ENCODE results near the gene REPS2. TPM values are rescaled to one million over a fixed set of nuclear protein-coding genes. Genes with fewer than 3 reads are reported as not detected.
A peak's percentile ranks its signal among the peaks of the same experiment; 100 is the strongest.

The REPS2 gene
- total RNA-seq, 4 donors from 2014 or later: 18.2 to 68.4 (median 20.2) TPM

DNA sequence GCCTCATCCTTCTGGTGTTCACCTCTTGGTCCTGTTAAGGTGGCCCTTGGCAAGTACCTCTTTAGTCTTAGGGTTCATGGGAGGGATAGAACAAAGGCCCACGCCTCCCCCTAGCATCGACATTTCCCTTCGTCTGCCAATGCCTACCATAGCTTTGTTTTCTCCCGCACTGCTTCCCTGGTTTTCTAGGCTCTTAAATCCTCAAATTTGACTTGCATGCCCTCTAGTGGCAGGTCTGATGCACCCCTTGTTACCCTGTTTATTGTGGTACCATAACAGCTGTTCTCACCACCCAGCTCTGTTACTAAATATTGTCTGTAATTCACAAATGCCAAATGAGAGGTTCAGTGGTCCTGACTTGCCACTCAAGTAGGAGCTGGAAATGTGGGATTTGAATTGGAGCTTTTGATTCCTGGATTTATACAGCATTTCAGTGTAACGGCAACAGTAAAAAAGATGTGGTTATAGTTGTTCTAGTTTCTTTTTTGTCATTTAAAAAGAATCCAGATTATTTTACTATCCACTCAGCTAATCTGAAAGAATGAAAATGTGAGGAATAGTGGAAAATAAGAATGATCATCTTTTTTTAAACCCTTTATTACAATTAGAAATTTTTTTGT is 100.1 kb downstream of the REPS2 start:
- Histone ChIP-seq H3K27me3 (no peaks in the 10 kb centered on the region), H3K36me3 (no peaks in the 10 kb centered on the region), H3K4me1 (no peaks in the 10 kb centered on the region), H3K4me3 (no peak overlapping the region), H3K9me3 (no peaks in the 10 kb centered on the region), H3K27ac (peak overlapping the region in 1 of 2 donors; percentile 27)
- intact Hi-C loops (cut with DNase I; ENCODE audit: low total_unique reads): no loop called here
- peak; percentile 46 to 67 for DNase-seq
- no peak for TF ChIP-seq POLR2A (IDR thresholded peaks at IDR 0.05)
- TF ChIP-seq, protein P1, sequence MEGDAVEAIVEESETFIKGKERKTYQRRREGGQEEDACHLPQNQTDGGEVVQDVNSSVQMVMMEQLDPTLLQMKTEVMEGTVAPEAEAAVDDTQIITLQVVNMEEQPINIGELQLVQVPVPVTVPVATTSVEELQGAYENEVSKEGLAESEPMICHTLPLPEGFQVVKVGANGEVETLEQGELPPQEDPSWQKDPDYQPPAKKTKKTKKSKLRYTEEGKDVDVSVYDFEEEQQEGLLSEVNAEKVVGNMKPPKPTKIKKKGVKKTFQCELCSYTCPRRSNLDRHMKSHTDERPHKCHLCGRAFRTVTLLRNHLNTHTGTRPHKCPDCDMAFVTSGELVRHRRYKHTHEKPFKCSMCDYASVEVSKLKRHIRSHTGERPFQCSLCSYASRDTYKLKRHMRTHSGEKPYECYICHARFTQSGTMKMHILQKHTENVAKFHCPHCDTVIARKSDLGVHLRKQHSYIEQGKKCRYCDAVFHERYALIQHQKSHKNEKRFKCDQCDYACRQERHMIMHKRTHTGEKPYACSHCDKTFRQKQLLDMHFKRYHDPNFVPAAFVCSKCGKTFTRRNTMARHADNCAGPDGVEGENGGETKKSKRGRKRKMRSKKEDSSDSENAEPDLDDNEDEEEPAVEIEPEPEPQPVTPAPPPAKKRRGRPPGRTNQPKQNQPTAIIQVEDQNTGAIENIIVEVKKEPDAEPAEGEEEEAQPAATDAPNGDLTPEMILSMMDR (IDR thresholded peaks at IDR 0.05): peak; percentile 41 to 69 (median 61)

DNA sequence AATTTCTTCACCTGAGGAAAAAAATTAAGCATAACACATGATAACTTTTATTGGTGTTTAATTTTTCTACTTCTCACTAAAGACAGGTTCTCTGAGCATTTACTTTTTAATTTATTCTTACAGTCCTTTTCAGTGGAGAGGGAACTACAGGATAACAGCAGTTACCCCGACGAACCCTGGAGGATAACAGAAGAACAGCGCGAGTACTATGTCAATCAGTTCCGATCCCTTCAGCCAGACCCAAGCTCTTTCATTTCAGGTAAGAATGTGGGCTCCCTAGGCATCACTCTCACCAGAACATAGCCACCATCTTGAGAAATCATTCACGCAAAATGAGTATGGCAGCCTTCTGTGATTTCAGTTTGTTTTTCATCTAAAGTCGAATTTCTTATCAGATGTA is 100.8 kb downstream of the REPS2 start:
- Histone ChIP-seq H3K4me1 (no peaks in the 10 kb centered on the region), H3K27me3 (no peaks in the 10 kb centered on the region), H3K27ac (no peak overlapping the region), H3K9me3 (no peaks in the 10 kb centered on the region), H3K36me3 (no peaks in the 10 kb centered on the region), H3K4me3 (no peak overlapping the region)
- DNase-seq: no peak
- TF ChIP-seq, protein P1 (IDR thresholded peaks at IDR 0.05): no peak
- TF ChIP-seq POLR2A (IDR thresholded peaks at IDR 0.05): no peak
- intact Hi-C loops (cut with DNase I; ENCODE audit: low total_unique reads): no loop called here

DNA sequence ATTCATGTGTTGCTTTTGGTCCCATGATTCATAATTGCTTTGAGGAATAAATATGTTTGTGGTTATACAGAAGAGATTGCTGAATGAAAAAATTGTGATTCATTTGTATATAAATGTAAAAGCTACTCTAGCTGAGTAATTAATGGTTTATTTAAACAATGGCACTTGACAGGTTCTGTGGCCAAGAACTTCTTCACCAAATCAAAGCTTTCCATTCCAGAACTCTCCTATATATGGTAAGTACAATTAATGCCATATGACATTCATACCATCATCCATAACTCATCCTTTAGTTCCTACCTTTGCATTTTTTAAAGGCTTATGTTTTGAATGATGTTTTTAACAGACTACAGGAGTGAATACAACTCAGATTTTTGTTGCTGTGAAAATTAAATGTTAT is 105.8 kb downstream of the REPS2 start:
- no peak overlapping the region for H3K27ac ChIP-seq
- no peaks in the 10 kb centered on the region for H3K36me3 ChIP-seq
- DNase-seq: no peak
- H3K4me3 ChIP-seq: no peak overlapping the region
- intact Hi-C loops (cut with DNase I; ENCODE audit: low total_unique reads): no loop called here
- H3K9me3 ChIP-seq: no peaks in the 10 kb centered on the region
- H3K4me1 ChIP-seq: no peaks in the 10 kb centered on the region
- no peaks in the 10 kb centered on the region for H3K27me3 ChIP-seq
- TF ChIP-seq POLR2A (IDR thresholded peaks at IDR 0.05): no peak
- TF ChIP-seq, protein P1 (IDR thresholded peaks at IDR 0.05): no peak

DNA sequence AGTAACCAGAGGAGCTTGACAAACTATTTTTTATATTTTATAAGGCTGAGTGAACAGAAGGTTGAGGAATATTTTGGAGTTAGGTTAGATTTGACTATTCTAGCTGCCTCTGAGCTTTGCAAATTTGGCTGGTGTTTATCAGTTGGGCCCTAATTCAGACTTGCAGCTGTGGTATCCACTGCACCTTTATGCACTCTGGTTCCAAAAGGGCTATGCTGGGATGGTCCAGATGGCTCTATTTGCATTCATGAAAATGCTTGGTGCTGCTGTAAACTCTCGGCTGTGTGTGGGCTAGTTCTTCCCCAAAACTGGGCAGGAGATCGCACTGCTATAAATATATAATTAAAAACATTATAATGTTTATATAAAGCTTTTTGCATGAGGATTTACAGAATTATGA is 106.3 kb downstream of the REPS2 start:
- H3K4me1 ChIP-seq: no peaks in the 10 kb centered on the region
- H3K27ac ChIP-seq: no peak overlapping the region
- no peaks in the 10 kb centered on the region for H3K27me3 ChIP-seq
- DNase-seq: no peak
- TF ChIP-seq, protein P1 (IDR thresholded peaks at IDR 0.05): no peak
- TF ChIP-seq POLR2A (IDR thresholded peaks at IDR 0.05): no peak
- H3K36me3 ChIP-seq: no peaks in the 10 kb centered on the region
- intact Hi-C loops (cut with DNase I; ENCODE audit: low total_unique reads): no loop called here
- no peak overlapping the region for H3K4me3 ChIP-seq
- H3K9me3 ChIP-seq: no peaks in the 10 kb centered on the region

DNA sequence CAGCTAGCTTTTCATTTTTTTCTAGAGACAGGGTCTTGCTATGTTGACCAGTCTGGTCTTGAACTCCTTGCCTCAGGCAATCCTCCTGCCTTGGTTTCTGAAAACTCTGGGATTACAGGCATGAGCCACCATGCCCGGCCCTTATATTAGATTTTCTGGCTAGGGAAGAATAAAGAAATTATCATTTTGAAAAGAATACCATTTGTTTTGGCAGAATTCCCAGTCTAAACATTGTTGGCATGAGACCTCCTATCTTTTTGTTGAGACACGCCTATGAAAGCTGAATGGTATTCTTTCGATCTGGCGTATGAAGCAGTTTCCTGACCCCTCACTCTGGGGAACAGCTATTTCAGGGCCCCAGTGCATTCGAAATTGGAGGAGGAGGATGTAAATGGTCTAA is 107.0 kb downstream of the REPS2 start:
- no peak overlapping the region for H3K4me3 ChIP-seq
- peak overlapping the region; percentile 29 to 57 for H3K27ac ChIP-seq
- intact Hi-C loops (cut with DNase I; ENCODE audit: low total_unique reads): no loop called here
- no peaks in the 10 kb centered on the region for H3K36me3 ChIP-seq
- TF ChIP-seq, protein P1 (IDR thresholded peaks at IDR 0.05): no peak
- no peak for TF ChIP-seq POLR2A (IDR thresholded peaks at IDR 0.05)
- H3K4me1 ChIP-seq: no peaks in the 10 kb centered on the region
- no peaks in the 10 kb centered on the region for H3K9me3 ChIP-seq
- no peaks in the 10 kb centered on the region for H3K27me3 ChIP-seq
- no peak for DNase-seq
